Measurements from ENCODE around the gene TXNRD2.

TXNRD2 gene

GRCh38 chr22:19948057-19948760 lies 6.6 kb upstream of the TXNRD2 start:
- Histone ChIP-seq H3K27me3 (no peaks in the 10 kb centered on the region), H3K4me1 (ENCODE audit: control insufficient read depth in 1 of 2, insufficient read depth in 1 of 2, low read depth in 1 of 2, low read length in 1 of 2) (peaks cover 18% of the 10 kb centered on the region in 2 experiments), H3K27ac (no peak overlapping the region), H3K4me3 (ENCODE audit: low read depth in 1 of 2, low read length in 1 of 2) (no peak overlapping the region), H3K9me3 (no peaks in the 10 kb centered on the region), H3K36me3 (no peaks in the 10 kb centered on the region)
- no peak for TF ChIP-seq CTCF (IDR thresholded peaks at IDR 0.05)

- Histone ChIP-seq H3K9me3 (no peaks in the 10 kb centered on the region), H3K27ac (peak overlapping the region; percentile 63), H3K36me3 (no peaks in the 10 kb centered on the region), H3K4me1 (ENCODE audit: control insufficient read depth in 1 of 2, insufficient read depth in 1 of 2, low read depth in 1 of 2, low read length in 1 of 2) (peaks cover 34 to 47% of the 10 kb centered on the region in 2 experiments), H3K4me3 (ENCODE audit: low read depth in 1 of 2, low read length in 1 of 2) (no peak overlapping the region), H3K27me3 (no peaks in the 10 kb centered on the region)
- TF ChIP-seq CTCF (IDR thresholded peaks at IDR 0.05) = no peak
Measured at GRCh38 chr22:19943082-19944026, 1.7 kb upstream of the TXNRD2 start.

GRCh38 chr22:19942157-19943081 lies 801 bp upstream of the TXNRD2 start:
- Histone ChIP-seq H3K4me3 (ENCODE audit: low read depth in 1 of 2, low read length in 1 of 2) (peak overlapping the region; percentile 73 to 84), H3K4me1 (ENCODE audit: control insufficient read depth in 1 of 2, insufficient read depth in 1 of 2, low read depth in 1 of 2, low read length in 1 of 2) (peaks cover 37 to 51% of the 10 kb centered on the region in 2 experiments), H3K36me3 (no peaks in the 10 kb centered on the region), H3K27me3 (no peaks in the 10 kb centered on the region), H3K9me3 (no peaks in the 10 kb centered on the region), H3K27ac (peak overlapping the region; percentile 63)
- TF ChIP-seq CTCF (IDR thresholded peaks at IDR 0.05) = no peak

- Histone ChIP-seq H3K9me3 (no peaks in the 10 kb centered on the region), H3K27ac (peak overlapping the region; percentile 63), H3K27me3 (no peaks in the 10 kb centered on the region), H3K4me1 (ENCODE audit: control insufficient read depth in 1 of 2, insufficient read depth in 1 of 2, low read depth in 1 of 2, low read length in 1 of 2) (peaks cover 33 to 46% of the 10 kb centered on the region in 2 experiments), H3K4me3 (ENCODE audit: low read depth in 1 of 2, low read length in 1 of 2) (peak overlapping the region; percentile 73 to 84), H3K36me3 (no peaks in the 10 kb centered on the region)
- TF ChIP-seq CTCF (IDR thresholded peaks at IDR 0.05) = no peak
Measured at GRCh38 chr22:19940536-19941364, 868 bp downstream of the TXNRD2 start.
